ENCODE results near the gene SCYGR4. TPM values are rescaled to one million over a fixed set of nuclear protein-coding genes. Genes with fewer than 3 reads are reported as not detected.
"Not testable (repeated sequence)": the region's sequence is repeated elsewhere in the genome, so short reads cannot be mapped to it uniquely, and the experiment has no call there.

The SCYGR4 gene
- total RNA-seq, 1 donor from 2014 or later = not detected

DNA sequence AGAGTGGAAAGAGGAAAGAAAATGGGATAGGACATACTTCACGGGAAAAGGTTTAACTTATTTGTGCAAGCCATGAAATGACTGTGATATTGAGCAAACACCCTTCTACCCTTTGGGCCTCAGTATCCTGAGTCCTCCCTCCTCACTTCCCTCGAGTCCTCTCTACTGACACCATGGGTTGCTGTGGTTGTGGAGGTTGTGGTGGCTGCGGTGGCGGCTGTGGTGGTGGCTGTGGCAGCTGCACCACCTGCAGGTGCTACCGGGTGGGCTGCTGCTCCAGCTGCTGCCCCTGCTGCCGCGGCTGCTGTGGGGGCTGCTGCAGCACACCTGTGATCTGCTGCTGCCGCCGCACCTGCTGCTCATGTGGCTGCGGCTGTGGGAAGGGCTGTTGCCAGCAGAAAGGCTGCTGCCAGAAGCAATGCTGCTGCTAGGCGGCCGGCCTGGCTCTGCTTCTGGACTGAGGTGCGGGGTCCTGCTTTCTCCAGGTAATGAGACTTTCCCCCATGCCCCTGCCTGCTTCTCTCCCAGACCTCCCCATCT, 49.4 kb downstream of the SCYGR4 start, which contains the start of gene SCYGR5:
Gene SCYGR5, plus strand, starts transcription at position 174 of the 540 bp plus-strand sequence. Its CDS starts 0 bp downstream, at position 174.
- not testable (repeated sequence) for DNase-seq (ENCODE audit: low spot score)

Other genes with a start within 250 kb of the SCYGR4 start
- gene TM4SF20, start 238.2 kb upstream of the SCYGR4 start, total RNA-seq = not detected
- not detected for gene SCYGR1, start 229.5 kb upstream of the SCYGR4 start, total RNA-seq
- gene AGFG1, start 145.3 kb upstream of the SCYGR4 start, total RNA-seq = 77.9 TPM
- not detected for gene SCYGR2, start 18.6 kb upstream of the SCYGR4 start, total RNA-seq
- gene SCYGR3, start 2.7 kb upstream of the SCYGR4 start, total RNA-seq = not detected
- not detected for gene SCYGR5, start 49.3 kb downstream of the SCYGR4 start, total RNA-seq
- 87.4 TPM for gene SLC19A3, start 100.5 kb downstream of the SCYGR4 start, total RNA-seq
- gene SCYGR6, start 107.3 kb downstream of the SCYGR4 start, total RNA-seq = not detected
- gene SCYGR7, start 110.8 kb downstream of the SCYGR4 start, total RNA-seq = not detected
- not detected for gene SCYGR8, start 128.4 kb downstream of the SCYGR4 start, total RNA-seq
- 1.0 TPM for gene CCL20, start 196.3 kb downstream of the SCYGR4 start, total RNA-seq

Measured in mucosa of gallbladder (tissue), 1 donor.